ENCODE results near the gene PPP1R10. TPM values are rescaled to one million over a fixed set of nuclear protein-coding genes. Genes with fewer than 3 reads are reported as not detected.

PPP1R10 gene
- polyA plus RNA-seq (2011; rRNA removed) (33.3 and 37.6 TPM in 2 replicates), polyA plus RNA-seq (2017; fragmentation: RNase III; extraction: RNeasy Plus Mini Kit Qiagen cat#74134 plus additional on column Dnase treatment) (25.2 to 28.4 TPM (median 26.4 TPM) in 3 replicates), polyA minus RNA-seq (2011; rRNA and poly(A)+ RNA removed) (58.0 and 128 TPM in 2 replicates)
- polyA plus RNA-seq (2012; cell fraction: cytosol; rRNA removed) = 15.1 and 17.9 TPM in 2 replicates
- polyA plus RNA-seq (2012; cell fraction: nucleus; rRNA removed) = 44.4 and 44.5 TPM in 2 replicates

- Histone ChIP-seq H3K27ac (peak within 1 kb of the TSS; percentile 94 to 97), H3K4me3 (peak within 1 kb of the TSS; percentile 88), H3K9me3 (no peaks in the 10 kb centered on the region), H3K4me2 (peak within 1 kb of the TSS; percentile 100), H3K4me1 (peaks cover 33% of the 10 kb centered on the region)
- POLR2A ChIA-PET = interaction anchor here (0.6 to 1.3 kb wide), 5 partner anchors 10 to 1198 kb away, joined by 3 to 7 read pairs (median 3); partner anchors contain the start of genes ATAT1, C6orf136, DHX16 and MDC1
- ATAC-seq = peak; percentile 84 to 85
- peak; percentile 86 to 99 for DNase-seq (ENCODE audit: low read depth in 1 of 2, low spot score in 1 of 2)
- WGBS (ENCODE audit: missing lambda C conversion rate) = 1% methylated on average over 40 of the region's 40 CpGs
- FAIRE-seq = no peak
- CTCF ChIA-PET = interaction anchor here (1.1 kb wide), 1 partner anchor 9 kb away, joined by 5 read pairs; the partner anchor contains the start of gene ATAT1
- TF ChIP-seq CEBPB (IDR thresholded peaks at IDR 0.05) (no peak), KDM5A (IDR thresholded peaks at IDR 0.05) (no peak), CHD4 (IDR thresholded peaks at IDR 0.05; ENCODE audit: borderline replicate concordance) (no peak), EHF (CRISPR knock-in tag; IDR thresholded peaks at IDR 0.05) (no peak), JUN (IDR thresholded peaks at IDR 0.05) (peak; percentile 94 to 99), ZFP36 (IDR thresholded peaks at IDR 0.05; ENCODE audit: borderline replicate concordance, partially characterized antibody) (no peak), GATA3 (IDR thresholded peaks at IDR 0.05; ENCODE audit: borderline replicate concordance) (peak; percentile 19; the same call in 1 of the 2 replicates), FOXS1 (CRISPR knock-in tag; IDR thresholded peaks at IDR 0.05) (no peak; the same call in 1 of the 2 replicates), SREBF2 (IDR thresholded peaks at IDR 0.05) (no peak), CHD2 (IDR thresholded peaks at IDR 0.05; ENCODE audit: low read length, partially characterized antibody) (peak; percentile 93), CBX8 (IDR thresholded peaks at IDR 0.05) (no peak), NPAS2 (CRISPR knock-in tag; IDR thresholded peaks at IDR 0.05; ENCODE audit: borderline replicate concordance) (no peak), REST (IDR thresholded peaks at IDR 0.05) (peak; percentile 87), EHMT2 (IDR thresholded peaks at IDR 0.05; ENCODE audit: low read depth) (no peak), PHF8 (IDR thresholded peaks at IDR 0.05; ENCODE audit: borderline replicate concordance, low read depth) (peak; percentile 92), RARB (CRISPR knock-in tag; IDR thresholded peaks at IDR 0.05) (peak; percentile 84; the same call in 1 of the 2 replicates), BHLHE40 (IDR thresholded peaks at IDR 0.05; ENCODE audit: low read depth, low read length) (peak; percentile 80), RNF2 (IDR thresholded peaks at IDR 0.05; ENCODE audit: borderline replicate concordance, low read depth) (no peak), HOXB5 (CRISPR knock-in tag; IDR thresholded peaks at IDR 0.05) (no peak), RCOR1 (IDR thresholded peaks at IDR 0.05; ENCODE audit: low read depth, low read length) (no peak), RFX5 (IDR thresholded peaks at IDR 0.05) (peak; percentile 56; the same call in 1 of the 2 replicates), MAZ (IDR thresholded peaks at IDR 0.05; ENCODE audit: borderline replicate concordance, low read depth, low read length) (peak; percentile 37; the same call in 1 of the 2 replicates), ESRRA (IDR thresholded peaks at IDR 0.05; ENCODE audit: borderline replicate concordance, low read length) (no peak), HES2 (IDR thresholded peaks at IDR 0.05) (no peak), USF2 (IDR thresholded peaks at IDR 0.05) (peak; percentile 63), HEYL (CRISPR knock-in tag; IDR thresholded peaks at IDR 0.05) (no peak), MAFK (IDR thresholded peaks at IDR 0.05; ENCODE audit: partially characterized antibody) (no peak)
- TF ChIP-seq, protein P1, sequence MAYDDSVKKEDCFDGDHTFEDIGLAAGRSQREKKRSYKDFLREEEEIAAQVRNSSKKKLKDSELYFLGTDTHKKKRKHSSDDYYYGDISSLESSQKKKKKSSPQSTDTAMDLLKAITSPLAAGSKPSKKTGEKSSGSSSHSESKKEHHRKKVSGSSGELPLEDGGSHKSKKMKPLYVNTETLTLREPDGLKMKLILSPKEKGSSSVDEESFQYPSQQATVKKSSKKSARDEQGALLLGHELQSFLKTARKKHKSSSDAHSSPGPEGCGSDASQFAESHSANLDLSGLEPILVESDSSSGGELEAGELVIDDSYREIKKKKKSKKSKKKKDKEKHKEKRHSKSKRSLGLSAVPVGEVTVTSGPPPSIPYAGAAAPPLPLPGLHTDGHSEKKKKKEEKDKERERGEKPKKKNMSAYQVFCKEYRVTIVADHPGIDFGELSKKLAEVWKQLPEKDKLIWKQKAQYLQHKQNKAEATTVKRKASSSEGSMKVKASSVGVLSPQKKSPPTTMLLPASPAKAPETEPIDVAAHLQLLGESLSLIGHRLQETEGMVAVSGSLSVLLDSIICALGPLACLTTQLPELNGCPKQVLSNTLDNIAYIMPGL (CRISPR knock-in tag; IDR thresholded peaks at IDR 0.05; ENCODE audit: borderline replicate concordance) = no peak
- TF ChIP-seq, protein P2, sequence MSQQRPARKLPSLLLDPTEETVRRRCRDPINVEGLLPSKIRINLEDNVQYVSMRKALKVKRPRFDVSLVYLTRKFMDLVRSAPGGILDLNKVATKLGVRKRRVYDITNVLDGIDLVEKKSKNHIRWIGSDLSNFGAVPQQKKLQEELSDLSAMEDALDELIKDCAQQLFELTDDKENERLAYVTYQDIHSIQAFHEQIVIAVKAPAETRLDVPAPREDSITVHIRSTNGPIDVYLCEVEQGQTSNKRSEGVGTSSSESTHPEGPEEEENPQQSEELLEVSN (IDR thresholded peaks at IDR 0.05; ENCODE audit: borderline replicate concordance, low read depth) = no peak
- TF ChIP-seq, protein P3, sequence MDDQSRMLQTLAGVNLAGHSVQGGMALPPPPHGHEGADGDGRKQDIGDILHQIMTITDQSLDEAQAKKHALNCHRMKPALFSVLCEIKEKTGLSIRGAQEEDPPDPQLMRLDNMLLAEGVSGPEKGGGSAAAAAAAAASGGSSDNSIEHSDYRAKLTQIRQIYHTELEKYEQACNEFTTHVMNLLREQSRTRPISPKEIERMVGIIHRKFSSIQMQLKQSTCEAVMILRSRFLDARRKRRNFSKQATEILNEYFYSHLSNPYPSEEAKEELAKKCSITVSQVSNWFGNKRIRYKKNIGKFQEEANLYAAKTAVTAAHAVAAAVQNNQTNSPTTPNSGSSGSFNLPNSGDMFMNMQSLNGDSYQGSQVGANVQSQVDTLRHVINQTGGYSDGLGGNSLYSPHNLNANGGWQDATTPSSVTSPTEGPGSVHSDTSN (IDR thresholded peaks at IDR 0.05) = peak; percentile 58; the same call in 1 of the 2 replicates
Measured at GRCh38 chr6:30616811-30617564, at the start of gene PPP1R10. TSS of gene PPP1R10 (minus strand) at chr6:30617243. CDS start at chr6:30609944, 7,299 bp downstream.

Data from A549 (cell line).